Measurements from ENCODE around the gene C2orf72. TPM values are rescaled to one million over a fixed set of nuclear protein-coding genes. Genes with fewer than 3 reads are reported as not detected.

C2orf72 gene
- total and polyA plus RNA-seq, 2 of the 13 experiments (the other 11 are each of a cell fraction or from before 2014, with no cell fraction given), result 147 to 203 TPM

DNA sequence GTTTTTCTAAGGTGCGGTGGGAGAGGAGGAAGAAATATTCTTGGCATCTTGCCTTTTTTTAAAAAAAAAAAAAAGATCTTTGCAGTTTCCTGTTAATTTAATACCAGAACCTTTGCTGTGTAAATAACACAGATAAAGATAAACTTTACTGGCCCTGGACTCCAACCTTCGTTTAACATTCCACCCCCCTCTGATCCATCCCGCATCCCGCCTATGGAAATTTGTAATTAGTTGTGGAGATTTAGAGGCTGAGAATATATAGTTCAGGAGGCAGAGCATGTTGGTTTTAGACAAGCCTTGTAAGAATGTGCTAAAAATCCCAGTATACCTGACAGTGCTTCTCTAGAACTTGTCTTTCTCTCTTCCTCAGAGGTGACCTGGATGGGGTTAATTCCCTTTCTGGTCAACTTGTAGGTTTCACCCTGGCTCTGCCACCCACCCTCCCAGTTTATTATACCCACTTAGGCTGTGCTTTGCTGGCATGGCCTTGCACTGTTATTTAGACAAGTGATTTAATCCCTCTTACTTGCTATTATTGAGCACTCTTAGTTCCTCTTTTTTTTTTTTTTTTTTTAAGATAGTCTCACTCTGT, 2.9 kb upstream of the C2orf72 start (continued):
- TF ChIP-seq, protein P1, sequence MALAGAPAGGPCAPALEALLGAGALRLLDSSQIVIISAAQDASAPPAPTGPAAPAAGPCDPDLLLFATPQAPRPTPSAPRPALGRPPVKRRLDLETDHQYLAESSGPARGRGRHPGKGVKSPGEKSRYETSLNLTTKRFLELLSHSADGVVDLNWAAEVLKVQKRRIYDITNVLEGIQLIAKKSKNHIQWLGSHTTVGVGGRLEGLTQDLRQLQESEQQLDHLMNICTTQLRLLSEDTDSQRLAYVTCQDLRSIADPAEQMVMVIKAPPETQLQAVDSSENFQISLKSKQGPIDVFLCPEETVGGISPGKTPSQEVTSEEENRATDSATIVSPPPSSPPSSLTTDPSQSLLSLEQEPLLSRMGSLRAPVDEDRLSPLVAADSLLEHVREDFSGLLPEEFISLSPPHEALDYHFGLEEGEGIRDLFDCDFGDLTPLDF (CRISPR knock-in tag; IDR thresholded peaks at IDR 0.05), result no peak
- TF ChIP-seq, protein P2, sequence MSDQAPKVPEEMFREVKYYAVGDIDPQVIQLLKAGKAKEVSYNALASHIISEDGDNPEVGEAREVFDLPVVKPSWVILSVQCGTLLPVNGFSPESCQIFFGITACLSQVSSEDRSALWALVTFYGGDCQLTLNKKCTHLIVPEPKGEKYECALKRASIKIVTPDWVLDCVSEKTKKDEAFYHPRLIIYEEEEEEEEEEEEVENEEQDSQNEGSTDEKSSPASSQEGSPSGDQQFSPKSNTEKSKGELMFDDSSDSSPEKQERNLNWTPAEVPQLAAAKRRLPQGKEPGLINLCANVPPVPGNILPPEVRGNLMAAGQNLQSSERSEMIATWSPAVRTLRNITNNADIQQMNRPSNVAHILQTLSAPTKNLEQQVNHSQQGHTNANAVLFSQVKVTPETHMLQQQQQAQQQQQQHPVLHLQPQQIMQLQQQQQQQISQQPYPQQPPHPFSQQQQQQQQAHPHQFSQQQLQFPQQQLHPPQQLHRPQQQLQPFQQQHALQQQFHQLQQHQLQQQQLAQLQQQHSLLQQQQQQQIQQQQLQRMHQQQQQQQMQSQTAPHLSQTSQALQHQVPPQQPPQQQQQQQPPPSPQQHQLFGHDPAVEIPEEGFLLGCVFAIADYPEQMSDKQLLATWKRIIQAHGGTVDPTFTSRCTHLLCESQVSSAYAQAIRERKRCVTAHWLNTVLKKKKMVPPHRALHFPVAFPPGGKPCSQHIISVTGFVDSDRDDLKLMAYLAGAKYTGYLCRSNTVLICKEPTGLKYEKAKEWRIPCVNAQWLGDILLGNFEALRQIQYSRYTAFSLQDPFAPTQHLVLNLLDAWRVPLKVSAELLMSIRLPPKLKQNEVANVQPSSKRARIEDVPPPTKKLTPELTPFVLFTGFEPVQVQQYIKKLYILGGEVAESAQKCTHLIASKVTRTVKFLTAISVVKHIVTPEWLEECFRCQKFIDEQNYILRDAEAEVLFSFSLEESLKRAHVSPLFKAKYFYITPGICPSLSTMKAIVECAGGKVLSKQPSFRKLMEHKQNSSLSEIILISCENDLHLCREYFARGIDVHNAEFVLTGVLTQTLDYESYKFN (CRISPR knock-in tag; conservative IDR thresholded peaks at IDR 0.05), result peak; percentile 92
- no peak for TF ChIP-seq PCBP2 (optimal IDR thresholded peaks at IDR 0.05; ENCODE audit: low read depth, low read length, poor library complexity, severe bottlenecking)
- 0 out of 2 replicates have a peak, but pooled peaks have one; percentile 38 for TF ChIP-seq GATAD2A (CRISPR knock-in tag; IDR thresholded peaks at IDR 0.05)
- no peak; the same call in 1 of the 2 replicates for TF ChIP-seq ETV5 (CRISPR knock-in tag; IDR thresholded peaks at IDR 0.05; ENCODE audit: borderline replicate concordance)
- TF ChIP-seq, protein P3, sequence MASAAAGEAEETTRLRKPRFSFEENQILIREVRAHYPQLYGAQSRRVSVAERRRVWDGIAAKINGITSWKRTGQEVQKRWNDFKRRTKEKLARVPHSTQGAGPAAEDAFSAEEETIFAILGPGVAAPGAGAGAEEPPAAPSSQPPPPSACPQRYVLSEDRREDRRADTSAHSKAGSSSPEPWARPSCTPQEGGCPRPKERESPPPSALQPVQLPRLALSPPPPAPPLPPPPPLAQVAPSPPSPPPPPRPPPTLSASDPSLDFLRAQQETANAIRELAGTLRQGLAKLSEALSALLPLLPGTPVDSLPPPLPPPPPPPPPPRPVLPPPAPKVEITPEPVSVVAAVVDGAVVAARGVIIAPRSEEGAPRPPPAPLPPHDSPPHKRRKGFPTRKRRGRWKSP (CRISPR knock-in tag; IDR thresholded peaks at IDR 0.05), result no peak
- TF ChIP-seq, protein P4, sequence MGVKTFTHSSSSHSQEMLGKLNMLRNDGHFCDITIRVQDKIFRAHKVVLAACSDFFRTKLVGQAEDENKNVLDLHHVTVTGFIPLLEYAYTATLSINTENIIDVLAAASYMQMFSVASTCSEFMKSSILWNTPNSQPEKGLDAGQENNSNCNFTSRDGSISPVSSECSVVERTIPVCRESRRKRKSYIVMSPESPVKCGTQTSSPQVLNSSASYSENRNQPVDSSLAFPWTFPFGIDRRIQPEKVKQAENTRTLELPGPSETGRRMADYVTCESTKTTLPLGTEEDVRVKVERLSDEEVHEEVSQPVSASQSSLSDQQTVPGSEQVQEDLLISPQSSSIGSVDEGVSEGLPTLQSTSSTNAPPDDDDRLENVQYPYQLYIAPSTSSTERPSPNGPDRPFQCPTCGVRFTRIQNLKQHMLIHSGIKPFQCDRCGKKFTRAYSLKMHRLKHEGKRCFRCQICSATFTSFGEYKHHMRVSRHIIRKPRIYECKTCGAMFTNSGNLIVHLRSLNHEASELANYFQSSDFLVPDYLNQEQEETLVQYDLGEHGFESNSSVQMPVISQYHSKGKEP (CRISPR knock-in tag; IDR thresholded peaks at IDR 0.05), result no peak
- TF ChIP-seq, protein P5, sequence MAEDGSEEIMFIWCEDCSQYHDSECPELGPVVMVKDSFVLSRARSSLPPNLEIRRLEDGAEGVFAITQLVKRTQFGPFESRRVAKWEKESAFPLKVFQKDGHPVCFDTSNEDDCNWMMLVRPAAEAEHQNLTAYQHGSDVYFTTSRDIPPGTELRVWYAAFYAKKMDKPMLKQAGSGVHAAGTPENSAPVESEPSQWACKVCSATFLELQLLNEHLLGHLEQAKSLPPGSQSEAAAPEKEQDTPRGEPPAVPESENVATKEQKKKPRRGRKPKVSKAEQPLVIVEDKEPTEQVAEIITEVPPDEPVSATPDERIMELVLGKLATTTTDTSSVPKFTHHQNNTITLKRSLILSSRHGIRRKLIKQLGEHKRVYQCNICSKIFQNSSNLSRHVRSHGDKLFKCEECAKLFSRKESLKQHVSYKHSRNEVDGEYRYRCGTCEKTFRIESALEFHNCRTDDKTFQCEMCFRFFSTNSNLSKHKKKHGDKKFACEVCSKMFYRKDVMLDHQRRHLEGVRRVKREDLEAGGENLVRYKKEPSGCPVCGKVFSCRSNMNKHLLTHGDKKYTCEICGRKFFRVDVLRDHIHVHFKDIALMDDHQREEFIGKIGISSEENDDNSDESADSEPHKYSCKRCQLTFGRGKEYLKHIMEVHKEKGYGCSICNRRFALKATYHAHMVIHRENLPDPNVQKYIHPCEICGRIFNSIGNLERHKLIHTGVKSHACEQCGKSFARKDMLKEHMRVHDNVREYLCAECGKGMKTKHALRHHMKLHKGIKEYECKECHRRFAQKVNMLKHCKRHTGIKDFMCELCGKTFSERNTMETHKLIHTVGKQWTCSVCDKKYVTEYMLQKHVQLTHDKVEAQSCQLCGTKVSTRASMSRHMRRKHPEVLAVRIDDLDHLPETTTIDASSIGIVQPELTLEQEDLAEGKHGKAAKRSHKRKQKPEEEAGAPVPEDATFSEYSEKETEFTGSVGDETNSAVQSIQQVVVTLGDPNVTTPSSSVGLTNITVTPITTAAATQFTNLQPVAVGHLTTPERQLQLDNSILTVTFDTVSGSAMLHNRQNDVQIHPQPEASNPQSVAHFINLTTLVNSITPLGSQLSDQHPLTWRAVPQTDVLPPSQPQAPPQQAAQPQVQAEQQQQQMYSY (CRISPR knock-in tag; IDR thresholded peaks at IDR 0.05), result no peak
- TF ChIP-seq ELF4 (CRISPR knock-in tag; IDR thresholded peaks at IDR 0.05; ENCODE audit: borderline replicate concordance), result 0 out of 2 replicates have a peak, but pooled peaks have one; percentile 9
- TF ChIP-seq, protein P6, sequence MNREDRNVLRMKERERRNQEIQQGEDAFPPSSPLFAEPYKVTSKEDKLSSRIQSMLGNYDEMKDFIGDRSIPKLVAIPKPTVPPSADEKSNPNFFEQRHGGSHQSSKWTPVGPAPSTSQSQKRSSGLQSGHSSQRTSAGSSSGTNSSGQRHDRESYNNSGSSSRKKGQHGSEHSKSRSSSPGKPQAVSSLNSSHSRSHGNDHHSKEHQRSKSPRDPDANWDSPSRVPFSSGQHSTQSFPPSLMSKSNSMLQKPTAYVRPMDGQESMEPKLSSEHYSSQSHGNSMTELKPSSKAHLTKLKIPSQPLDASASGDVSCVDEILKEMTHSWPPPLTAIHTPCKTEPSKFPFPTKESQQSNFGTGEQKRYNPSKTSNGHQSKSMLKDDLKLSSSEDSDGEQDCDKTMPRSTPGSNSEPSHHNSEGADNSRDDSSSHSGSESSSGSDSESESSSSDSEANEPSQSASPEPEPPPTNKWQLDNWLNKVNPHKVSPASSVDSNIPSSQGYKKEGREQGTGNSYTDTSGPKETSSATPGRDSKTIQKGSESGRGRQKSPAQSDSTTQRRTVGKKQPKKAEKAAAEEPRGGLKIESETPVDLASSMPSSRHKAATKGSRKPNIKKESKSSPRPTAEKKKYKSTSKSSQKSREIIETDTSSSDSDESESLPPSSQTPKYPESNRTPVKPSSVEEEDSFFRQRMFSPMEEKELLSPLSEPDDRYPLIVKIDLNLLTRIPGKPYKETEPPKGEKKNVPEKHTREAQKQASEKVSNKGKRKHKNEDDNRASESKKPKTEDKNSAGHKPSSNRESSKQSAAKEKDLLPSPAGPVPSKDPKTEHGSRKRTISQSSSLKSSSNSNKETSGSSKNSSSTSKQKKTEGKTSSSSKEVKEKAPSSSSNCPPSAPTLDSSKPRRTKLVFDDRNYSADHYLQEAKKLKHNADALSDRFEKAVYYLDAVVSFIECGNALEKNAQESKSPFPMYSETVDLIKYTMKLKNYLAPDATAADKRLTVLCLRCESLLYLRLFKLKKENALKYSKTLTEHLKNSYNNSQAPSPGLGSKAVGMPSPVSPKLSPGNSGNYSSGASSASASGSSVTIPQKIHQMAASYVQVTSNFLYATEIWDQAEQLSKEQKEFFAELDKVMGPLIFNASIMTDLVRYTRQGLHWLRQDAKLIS (CRISPR knock-in tag; IDR thresholded peaks at IDR 0.05), result no peak
- TF ChIP-seq, protein P7, sequence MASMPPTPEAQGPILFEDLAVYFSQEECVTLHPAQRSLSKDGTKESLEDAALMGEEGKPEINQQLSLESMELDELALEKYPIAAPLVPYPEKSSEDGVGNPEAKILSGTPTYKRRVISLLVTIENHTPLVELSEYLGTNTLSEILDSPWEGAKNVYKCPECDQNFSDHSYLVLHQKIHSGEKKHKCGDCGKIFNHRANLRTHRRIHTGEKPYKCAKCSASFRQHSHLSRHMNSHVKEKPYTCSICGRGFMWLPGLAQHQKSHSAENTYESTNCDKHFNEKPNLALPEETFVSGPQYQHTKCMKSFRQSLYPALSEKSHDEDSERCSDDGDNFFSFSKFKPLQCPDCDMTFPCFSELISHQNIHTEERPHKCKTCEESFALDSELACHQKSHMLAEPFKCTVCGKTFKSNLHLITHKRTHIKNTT (CRISPR knock-in tag; IDR thresholded peaks at IDR 0.05), result no peak

All from HepG2 (cell line).